CD1c-positive myeloid dendritic cell (primary cell): Measurements from ENCODE around the gene OGFOD2.

ENCODE experiments used
- DNase-seq: peaks from one replicate; pipeline ENCODE4 v3.0.0-alpha.2; 2016; ENCODE audit errors: extremely low spot score

The OGFOD2 gene

GRCh38 chr12:122951979-122952892, 22.8 kb upstream of the OGFOD2 start:
- DNase-seq = peak; percentile 81

- no peak for DNase-seq
Measured at GRCh38 chr12:122955156-122955555, 19.9 kb upstream of the OGFOD2 start.

- no peak for DNase-seq
Measured at GRCh38 chr12:122956035-122956434, 19.0 kb upstream of the OGFOD2 start.

- no peak for DNase-seq
Measured at GRCh38 chr12:122958198-122958888, 16.7 kb upstream of the OGFOD2 start.

GRCh38 chr12:122959566-122960192, 15.4 kb upstream of the OGFOD2 start:
- no peak for DNase-seq

- DNase-seq = no peak
Measured at GRCh38 chr12:122960193-122960569, 14.9 kb upstream of the OGFOD2 start.

- DNase-seq = peak; percentile 41
Measured at GRCh38 chr12:122961531-122962329, 13.3 kb upstream of the OGFOD2 start.

GRCh38 chr12:122963941-122964265, 11.1 kb upstream of the OGFOD2 start:
- DNase-seq = peak; percentile 64

- no peak for DNase-seq
Measured at GRCh38 chr12:122964439-122965257, 10.4 kb upstream of the OGFOD2 start.

GRCh38 chr12:122965321-122965751, 9.7 kb upstream of the OGFOD2 start:
- no peak for DNase-seq

- peak; percentile 96 for DNase-seq
Measured at GRCh38 chr12:122965851-122966742, 8.9 kb upstream of the OGFOD2 start, which contains the start of gene ABCB9. TSS of gene ABCB9 (minus strand) at chr12:122966463. CDS start at chr12:122960235, 6,228 bp downstream.

GRCh38 chr12:122966743-122967550, 8.1 kb upstream of the OGFOD2 start:
- no peak for DNase-seq

GRCh38 chr12:122968104-122968503, 6.9 kb upstream of the OGFOD2 start:
- DNase-seq = no peak

- DNase-seq = no peak
Measured at GRCh38 chr12:122969676-122970075, 5.4 kb upstream of the OGFOD2 start.

GRCh38 chr12:122974274-122974891, 661 bp upstream of the OGFOD2 start:
- DNase-seq = peak; percentile 99

GRCh38 chr12:122975790-122976647, 975 bp downstream of the OGFOD2 start:
- DNase-seq = no peak

GRCh38 chr12:122976648-122976975, 1.6 kb downstream of the OGFOD2 start:
- no peak for DNase-seq

GRCh38 chr12:122977153-122977552, 2.1 kb downstream of the OGFOD2 start:
- no peak for DNase-seq
